Uterus (tissue), 2 donors: ENCODE measurements around the gene CD164L2.

ENCODE experiments used
- POLR2A ChIP-seq, 2 donors: fragments of 450-650 bp; IDR thresholded peaks; one replicate each; pipeline ENCODE4 v1.6.1; 2016; ENCODE audit warnings: antibody characterized with exemption in 2 of 2, mild to moderate bottlenecking in 1 of 2, moderate library complexity in 1 of 2
- TF ChIP-seq, protein P1 (sequence below), 4 experiments: fragments of 200-600 bp in 2 of 4; fragments of 450-650 bp in 2 of 4; sonication (generic) in 2 of 4; IDR thresholded peaks; one replicate each; pipeline ENCODE4 v1.5.1; 2016 to 2019; ENCODE audit warnings: antibody characterized with exemption in 4 of 4, mild to moderate bottlenecking in 2 of 4, moderate library complexity in 1 of 4

DNA sequence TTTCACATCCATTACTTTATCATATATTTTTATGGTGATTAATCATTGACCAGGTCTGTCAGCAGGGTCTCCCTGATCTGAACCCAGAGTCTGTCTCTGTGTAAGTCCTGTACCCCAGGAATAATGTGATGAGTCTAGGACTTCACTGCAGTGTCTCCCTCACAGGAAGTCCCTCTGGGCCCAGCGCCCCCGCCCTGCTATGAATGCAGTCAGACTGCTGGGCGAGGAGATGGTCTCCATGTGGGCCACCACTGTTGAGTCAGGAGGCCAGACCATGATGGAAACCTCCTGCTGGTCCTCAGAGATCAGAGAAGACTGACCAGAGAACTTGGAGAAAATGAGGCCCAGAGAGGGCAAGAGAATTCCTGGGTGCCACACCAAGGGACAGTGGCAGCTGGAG, 51.7 kb downstream of the CD164L2 start:
- TF ChIP-seq, protein P1, sequence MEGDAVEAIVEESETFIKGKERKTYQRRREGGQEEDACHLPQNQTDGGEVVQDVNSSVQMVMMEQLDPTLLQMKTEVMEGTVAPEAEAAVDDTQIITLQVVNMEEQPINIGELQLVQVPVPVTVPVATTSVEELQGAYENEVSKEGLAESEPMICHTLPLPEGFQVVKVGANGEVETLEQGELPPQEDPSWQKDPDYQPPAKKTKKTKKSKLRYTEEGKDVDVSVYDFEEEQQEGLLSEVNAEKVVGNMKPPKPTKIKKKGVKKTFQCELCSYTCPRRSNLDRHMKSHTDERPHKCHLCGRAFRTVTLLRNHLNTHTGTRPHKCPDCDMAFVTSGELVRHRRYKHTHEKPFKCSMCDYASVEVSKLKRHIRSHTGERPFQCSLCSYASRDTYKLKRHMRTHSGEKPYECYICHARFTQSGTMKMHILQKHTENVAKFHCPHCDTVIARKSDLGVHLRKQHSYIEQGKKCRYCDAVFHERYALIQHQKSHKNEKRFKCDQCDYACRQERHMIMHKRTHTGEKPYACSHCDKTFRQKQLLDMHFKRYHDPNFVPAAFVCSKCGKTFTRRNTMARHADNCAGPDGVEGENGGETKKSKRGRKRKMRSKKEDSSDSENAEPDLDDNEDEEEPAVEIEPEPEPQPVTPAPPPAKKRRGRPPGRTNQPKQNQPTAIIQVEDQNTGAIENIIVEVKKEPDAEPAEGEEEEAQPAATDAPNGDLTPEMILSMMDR (IDR thresholded peaks at IDR 0.05) = no peak
- no peak for TF ChIP-seq POLR2A (IDR thresholded peaks at IDR 0.05)
